ENCODE measurements around the gene KBTBD12.

Gene KBTBD12

DNA sequence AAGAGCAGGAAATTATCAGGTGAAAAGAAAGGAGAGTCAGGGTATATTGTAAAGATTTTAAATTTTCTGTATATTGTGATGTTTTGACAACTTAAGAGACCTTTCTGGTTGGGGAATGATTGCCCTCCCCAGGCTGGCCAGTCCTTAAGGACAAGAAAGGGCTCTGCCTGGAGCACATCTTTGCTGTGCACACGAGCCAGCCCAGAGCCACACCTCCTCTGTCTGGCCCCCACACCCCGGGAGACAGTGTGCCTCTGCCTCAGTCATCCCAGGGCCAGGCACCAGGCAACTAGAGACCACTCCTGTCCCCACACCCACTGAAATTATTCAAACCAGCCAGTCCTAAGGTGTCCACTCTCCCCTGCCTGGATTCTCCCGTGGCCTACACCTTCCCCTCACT lies 67.1 kb downstream of the KBTBD12 start:
- no peak for TF ChIP-seq SIN3A (IDR thresholded peaks at IDR 0.05; ENCODE audit: borderline replicate concordance, insufficient read depth, low read length)
- no peak for TF ChIP-seq POLR2AphosphoS5 (IDR thresholded peaks at IDR 0.05; ENCODE audit: low read depth, low read length)
- TF ChIP-seq FOXP2 (optimal IDR thresholded peaks at IDR 0.05; ENCODE audit: borderline replicate concordance, extremely low read depth, extremely low read length, insufficient read depth) = no peak
- TF ChIP-seq TAF1 (IDR thresholded peaks at IDR 0.05; ENCODE audit: borderline replicate concordance, insufficient read depth, low read length) = no peak
- TF ChIP-seq, protein P1, sequence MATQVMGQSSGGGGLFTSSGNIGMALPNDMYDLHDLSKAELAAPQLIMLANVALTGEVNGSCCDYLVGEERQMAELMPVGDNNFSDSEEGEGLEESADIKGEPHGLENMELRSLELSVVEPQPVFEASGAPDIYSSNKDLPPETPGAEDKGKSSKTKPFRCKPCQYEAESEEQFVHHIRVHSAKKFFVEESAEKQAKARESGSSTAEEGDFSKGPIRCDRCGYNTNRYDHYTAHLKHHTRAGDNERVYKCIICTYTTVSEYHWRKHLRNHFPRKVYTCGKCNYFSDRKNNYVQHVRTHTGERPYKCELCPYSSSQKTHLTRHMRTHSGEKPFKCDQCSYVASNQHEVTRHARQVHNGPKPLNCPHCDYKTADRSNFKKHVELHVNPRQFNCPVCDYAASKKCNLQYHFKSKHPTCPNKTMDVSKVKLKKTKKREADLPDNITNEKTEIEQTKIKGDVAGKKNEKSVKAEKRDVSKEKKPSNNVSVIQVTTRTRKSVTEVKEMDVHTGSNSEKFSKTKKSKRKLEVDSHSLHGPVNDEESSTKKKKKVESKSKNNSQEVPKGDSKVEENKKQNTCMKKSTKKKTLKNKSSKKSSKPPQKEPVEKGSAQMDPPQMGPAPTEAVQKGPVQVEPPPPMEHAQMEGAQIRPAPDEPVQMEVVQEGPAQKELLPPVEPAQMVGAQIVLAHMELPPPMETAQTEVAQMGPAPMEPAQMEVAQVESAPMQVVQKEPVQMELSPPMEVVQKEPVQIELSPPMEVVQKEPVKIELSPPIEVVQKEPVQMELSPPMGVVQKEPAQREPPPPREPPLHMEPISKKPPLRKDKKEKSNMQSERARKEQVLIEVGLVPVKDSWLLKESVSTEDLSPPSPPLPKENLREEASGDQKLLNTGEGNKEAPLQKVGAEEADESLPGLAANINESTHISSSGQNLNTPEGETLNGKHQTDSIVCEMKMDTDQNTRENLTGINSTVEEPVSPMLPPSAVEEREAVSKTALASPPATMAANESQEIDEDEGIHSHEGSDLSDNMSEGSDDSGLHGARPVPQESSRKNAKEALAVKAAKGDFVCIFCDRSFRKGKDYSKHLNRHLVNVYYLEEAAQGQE (IDR thresholded peaks at IDR 0.05; ENCODE audit: insufficient read depth in 1 of 2, low read depth in 2 of 2, low read length in 2 of 2) = no peak

DNA sequence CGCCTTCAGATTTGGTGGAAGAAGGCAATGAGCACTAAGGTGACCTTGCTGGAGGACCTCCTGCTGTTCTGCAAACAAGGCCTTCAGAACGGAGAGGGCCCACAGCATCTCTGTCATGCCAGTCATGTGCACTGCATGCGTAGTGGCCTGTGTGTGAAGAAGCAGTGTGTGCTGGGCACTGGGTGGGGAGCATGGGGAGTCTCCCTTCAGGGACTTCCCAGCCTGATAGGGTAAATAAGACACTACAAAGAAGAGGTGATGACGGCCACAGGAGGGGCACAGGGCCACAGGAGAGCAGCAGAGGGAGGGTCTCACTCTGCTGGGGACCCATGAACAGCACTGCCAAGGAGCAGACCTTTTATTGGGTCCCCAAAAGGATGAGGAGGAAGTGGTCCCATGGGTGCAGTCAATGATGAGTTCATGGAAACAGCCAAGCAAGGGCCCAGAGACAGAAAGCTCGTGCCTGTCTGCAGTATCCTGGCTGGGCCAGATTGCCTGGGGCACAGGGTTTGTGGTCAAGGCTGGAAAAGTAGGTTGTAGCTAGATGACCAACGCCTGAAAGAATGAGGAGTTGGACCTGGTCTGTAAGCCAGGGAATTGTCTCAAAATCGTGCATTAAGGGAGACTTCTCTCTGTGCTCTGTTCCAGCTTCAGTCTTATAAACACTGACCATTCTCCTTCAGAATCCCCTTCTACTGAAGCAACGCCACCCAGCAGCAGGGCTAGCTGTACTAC lies 69.4 kb downstream of the KBTBD12 start:
- TF ChIP-seq SIN3A (IDR thresholded peaks at IDR 0.05; ENCODE audit: borderline replicate concordance, insufficient read depth, low read length) (no peak), POLR2AphosphoS5 (IDR thresholded peaks at IDR 0.05; ENCODE audit: low read depth, low read length) (no peak)
- TF ChIP-seq, protein P1 (IDR thresholded peaks at IDR 0.05; ENCODE audit: insufficient read depth in 1 of 2, low read depth in 2 of 2, low read length in 2 of 2) = no peak

DNA sequence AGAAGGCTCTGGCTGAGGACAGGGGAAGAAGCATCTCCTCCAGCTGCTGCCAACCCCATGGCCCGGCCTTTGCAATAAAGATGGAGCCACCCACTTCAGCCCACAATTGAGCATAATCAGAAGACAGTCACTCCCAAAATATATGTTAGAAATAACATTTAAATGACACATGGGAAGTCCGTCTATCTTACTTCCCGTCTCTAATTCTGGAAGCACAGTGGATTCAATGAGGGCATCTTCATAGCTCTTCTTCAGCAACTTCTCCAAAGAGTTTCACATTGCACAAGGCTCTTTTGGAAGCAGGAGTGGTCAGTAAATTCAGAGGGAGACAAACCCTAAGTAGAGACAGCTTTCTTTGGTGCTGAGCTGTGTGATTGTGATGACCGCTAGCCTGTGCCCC lies 70.2 kb downstream of the KBTBD12 start:
- TF ChIP-seq TAF1 (IDR thresholded peaks at IDR 0.05; ENCODE audit: borderline replicate concordance, insufficient read depth, low read length) (no peak), SIN3A (IDR thresholded peaks at IDR 0.05; ENCODE audit: borderline replicate concordance, insufficient read depth, low read length) (no peak), POLR2AphosphoS5 (IDR thresholded peaks at IDR 0.05; ENCODE audit: low read depth, low read length) (no peak)

DNA sequence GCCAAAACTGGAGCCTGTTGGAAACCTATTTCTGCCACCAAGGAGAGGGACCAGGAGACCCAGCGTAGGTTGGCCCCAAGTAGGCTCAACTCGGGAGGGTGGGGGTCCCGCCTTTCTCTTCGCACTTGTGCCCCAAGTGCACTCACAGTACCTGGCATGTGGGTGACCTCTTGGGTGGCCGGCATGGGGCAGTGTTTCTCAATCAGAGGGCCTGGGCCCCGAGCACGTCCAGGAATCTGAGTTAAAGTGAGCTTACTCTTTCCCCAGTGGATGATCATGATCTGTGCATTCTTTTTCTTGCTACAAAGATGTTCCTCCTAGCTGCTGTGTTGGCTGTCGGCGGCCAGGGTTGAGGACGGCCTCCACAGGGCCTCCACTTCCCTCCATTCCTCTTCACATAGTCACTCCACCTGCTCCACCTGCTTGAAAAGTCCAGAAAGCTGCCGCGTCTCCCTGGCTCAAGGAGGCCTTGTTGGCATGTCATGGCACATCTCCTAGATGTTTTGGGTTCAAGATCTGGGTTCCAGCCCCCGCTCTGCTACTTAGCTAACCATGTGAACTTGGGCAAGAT lies 70.7 kb downstream of the KBTBD12 start:
- no peak for TF ChIP-seq POLR2AphosphoS5 (IDR thresholded peaks at IDR 0.05; ENCODE audit: low read depth, low read length)
- no peak for TF ChIP-seq TAF1 (IDR thresholded peaks at IDR 0.05; ENCODE audit: borderline replicate concordance, insufficient read depth, low read length)
- no peak for TF ChIP-seq SIN3A (IDR thresholded peaks at IDR 0.05; ENCODE audit: borderline replicate concordance, insufficient read depth, low read length)
- TF ChIP-seq, protein P1 (IDR thresholded peaks at IDR 0.05; ENCODE audit: insufficient read depth in 1 of 2, low read depth in 2 of 2, low read length in 2 of 2) = no peak

DNA sequence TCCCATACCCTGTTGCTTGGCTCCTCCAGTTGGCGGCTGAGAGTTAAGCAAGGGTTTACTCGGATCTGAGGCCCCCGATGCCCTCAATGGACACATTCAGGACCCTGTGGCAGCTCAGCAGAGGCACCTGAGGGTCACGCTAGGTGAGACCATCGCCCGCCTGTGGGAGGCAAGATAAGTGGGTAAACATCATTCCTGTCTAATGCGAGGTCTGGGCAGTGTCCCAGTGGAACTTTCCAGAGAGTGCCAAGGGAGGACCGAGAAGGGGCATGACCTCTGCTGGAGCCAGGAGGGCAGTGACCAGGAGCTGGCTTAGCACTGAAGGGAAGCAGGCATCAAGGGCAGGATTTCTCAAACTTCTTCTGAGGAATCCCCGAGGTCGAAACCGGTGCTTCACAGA lies 71.8 kb downstream of the KBTBD12 start:
- TF ChIP-seq FOXP2 (optimal IDR thresholded peaks at IDR 0.05; ENCODE audit: borderline replicate concordance, extremely low read depth, extremely low read length, insufficient read depth) = no peak
- no peak for TF ChIP-seq TAF1 (IDR thresholded peaks at IDR 0.05; ENCODE audit: borderline replicate concordance, insufficient read depth, low read length)
- TF ChIP-seq SIN3A (IDR thresholded peaks at IDR 0.05; ENCODE audit: borderline replicate concordance, insufficient read depth, low read length) = no peak
- TF ChIP-seq POLR2AphosphoS5 (IDR thresholded peaks at IDR 0.05; ENCODE audit: low read depth, low read length) = no peak
- TF ChIP-seq, protein P1 (IDR thresholded peaks at IDR 0.05; ENCODE audit: insufficient read depth in 1 of 2, low read depth in 2 of 2, low read length in 2 of 2) = no peak

Data from PFSK-1 (cell line).